K562 (cell line): Measurements from ENCODE around the gene RPL27. TPM values are rescaled to one million over a fixed set of nuclear protein-coding genes. Genes with fewer than 3 reads are reported as not detected.

ENCODE experiments used
- CBX5 ChIP-seq: IDR thresholded peaks from 2 replicates; pipeline ENCODE4 v1.6.1; 2014; ENCODE audit warnings: low read depth, borderline replicate concordance
- CBX8 ChIP-seq: fragments of 200-600 bp; sonication (generic); IDR thresholded peaks from 2 replicates; pipeline ENCODE4 v1.6.1; 2012; ENCODE audit warnings: borderline replicate concordance, mixed run types, low read depth, mild to moderate bottlenecking, moderate library complexity, mixed read lengths, low read length, control low read depth, inconsistent platforms; ENCODE audit not compliant: poor library complexity, severe bottlenecking; ENCODE audit errors: extremely low read depth
- HEY1 ChIP-seq: fragments of 250-450 bp; sonication (Bioruptor Pico); IDR thresholded peaks from 2 replicates; pipeline ENCODE4 v1.5.0; 2020; ENCODE audit warnings: mild to moderate bottlenecking, moderate library complexity, borderline replicate concordance
- HIVEP1 ChIP-seq: fragments of 250-450 bp; sonication (Bioruptor Pico); IDR thresholded peaks from 2 replicates; pipeline ENCODE4 v1.4.0; 2020; ENCODE audit warnings: mild to moderate bottlenecking
- MIER1 ChIP-seq: fragments of 450-650 bp; IDR thresholded peaks from 2 replicates; pipeline ENCODE4 v1.6.1; 2016; ENCODE audit warnings: antibody characterized with exemption, mild to moderate bottlenecking, low read depth
- PML ChIP-seq: IDR thresholded peaks from 2 replicates; pipeline ENCODE4 v1.6.1; 2012; ENCODE audit warnings: low read length, inconsistent platforms
- POLR3G ChIP-seq: IDR thresholded peaks from 2 replicates; pipeline ENCODE4 v1.6.1; 2011; ENCODE audit not compliant: insufficient read length, insufficient replicate concordance; ENCODE audit errors: extremely low read depth
- ZNF778 ChIP-seq: fragments of 450-650 bp; formaldehyde crosslinking; IDR thresholded peaks from 2 replicates; pipeline ENCODE4 v1.4.0; 2020; ENCODE audit warnings: mild to moderate bottlenecking, moderate library complexity
- polyA plus RNA-seq, 8 experiments: library from polyadenylated mRNA; depleted of rRNA in 4 of 8; stranded (reverse) in 5 of 8; unstranded in 3 of 8; fragments of >200 nt; fragmentation: Nextera tagmentation in 2 of 8; fragmentation: Illumina TruSeq in 1 of 8; extraction: Ambion mirVana in 2 of 8; extraction: Trizol in 1 of 8; gene quantifications; 2 replicates each; pipeline versions ENCODE4 v1.2.1 to v1.2.3, GENCODE V29; 2011 to 2014; ENCODE audit warnings: inconsistent platforms in 1 of 8, missing spikeins in 1 of 8
- total RNA-seq, 7 experiments: library from RNA; depleted of rRNA in 6 of 7; stranded (reverse); fragments of >200 nt in 6 of 7; fragmentation: Illumina TruSeq in 2 of 7; extraction: Trizol in 2 of 7; gene quantifications; 2 replicates each; pipeline versions ENCODE4 v1.2.1 to v1.2.3, GENCODE V29; 2011 to 2021; ENCODE audit warnings: low replicate concordance in 1 of 7
- TF ChIP-seq, protein P1 (sequence below): sonication (generic); formaldehyde crosslinking; IDR thresholded peaks from 2 replicates; pipeline ENCODE4 v1.8.0; 2022; ENCODE audit warnings: mild to moderate bottlenecking, missing genetic modification reagents
- TF ChIP-seq, protein P2 (sequence below): fragments of 250-450 bp; sonication (Bioruptor Pico); IDR thresholded peaks from 2 replicates; pipeline ENCODE4 v1.8.0; 2021; ENCODE audit warnings: moderate library complexity, mild to moderate bottlenecking, inconsistent platforms
- TF ChIP-seq, protein P3 (sequence below): fragments of 250-450 bp; sonication (Bioruptor Pico); IDR thresholded peaks from 2 replicates; pipeline ENCODE4 v1.8.0; 2022; ENCODE audit warnings: inconsistent platforms, mild to moderate bottlenecking, moderate library complexity, borderline replicate concordance
- TF ChIP-seq, protein P4 (sequence below), 2 experiments: IDR thresholded peaks in 1 of 2; conservative IDR thresholded peaks in 1 of 2; 2 replicates each; pipeline ENCODE4 v1.6.1; 2016; ENCODE audit warnings: low read depth in 2 of 2, mild to moderate bottlenecking in 1 of 2, missing compliant biosample characterization in 1 of 2, missing genetic modification characterization in 1 of 2, moderate library complexity in 1 of 2
- TF ChIP-seq, protein P5 (sequence below): fragments of 200-800 bp; sonication (Bioruptor generic); IDR thresholded peaks from 2 replicates; pipeline ENCODE4 v1.6.1; 2017; ENCODE audit warnings: missing genetic modification characterization, missing compliant biosample characterization
- TF ChIP-seq, protein P6 (sequence below), 3 experiments: IDR thresholded peaks in 2 of 3; conservative IDR thresholded peaks in 1 of 3; 2 replicates each; pipeline ENCODE4 v1.5.1; 2011 to 2012; ENCODE audit warnings: low read length in 3 of 3, mild to moderate bottlenecking in 3 of 3, control low read depth in 2 of 3, improper control_type of control experiment in 1 of 3, inconsistent platforms in 1 of 3, low read depth in 1 of 3, mixed read lengths in 1 of 3, moderate library complexity in 1 of 3; ENCODE audit not compliant: insufficient read depth in 2 of 3

Gene RPL27
- total and polyA plus RNA-seq, 9 of the 15 experiments (the other 6 are each of a cell fraction or from before 2014, with no cell fraction given) = 1,539 to 6,155 (median 3,710) TPM

DNA sequence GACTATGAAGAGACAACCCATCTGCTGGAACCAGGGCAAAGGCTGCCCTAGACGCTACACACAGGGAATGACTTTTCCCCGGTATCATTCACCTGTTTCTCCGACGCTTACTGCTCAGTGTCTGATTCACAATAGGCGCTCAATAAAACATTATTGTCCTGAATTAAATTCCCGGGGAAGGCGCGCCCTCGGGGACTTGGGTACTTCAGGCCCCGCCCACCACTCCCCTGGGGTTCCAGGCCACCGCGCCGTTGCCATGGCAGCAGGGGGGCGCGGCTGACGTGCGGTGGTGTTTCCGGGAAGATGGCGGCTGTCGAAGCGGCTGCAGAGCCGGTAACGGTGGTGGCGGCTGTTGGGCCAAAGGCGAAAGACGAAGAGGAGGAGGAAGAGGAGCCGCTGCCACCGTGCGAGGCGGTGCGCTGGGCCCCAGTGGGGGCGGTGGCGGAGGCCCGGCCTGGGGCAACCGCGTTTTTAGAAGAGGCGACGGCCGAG lies 17.9 kb upstream of the RPL27 start, which contains the start of gene RUNDC1 (continued):
- TF ChIP-seq HEY1 (CRISPR knock-in tag) (no peak), CBX8 (no peak), CBX5 (no peak), MIER1 (no peak), HIVEP1 (CRISPR knock-in tag) (no peak), PML (no peak), ZNF778 (CRISPR knock-in tag) (no peak), POLR3G (no peak)
- TF ChIP-seq, protein P1, sequence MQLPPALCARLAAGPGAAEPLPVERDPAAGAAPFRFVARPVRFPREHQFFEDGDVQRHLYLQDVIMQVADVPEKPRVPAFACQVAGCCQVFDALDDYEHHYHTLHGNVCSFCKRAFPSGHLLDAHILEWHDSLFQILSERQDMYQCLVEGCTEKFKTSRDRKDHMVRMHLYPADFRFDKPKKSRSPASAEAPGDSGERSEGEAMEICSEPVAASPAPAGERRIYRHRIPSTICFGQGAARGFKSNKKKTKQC (CRISPR knock-in tag) = no peak
- TF ChIP-seq, protein P2, sequence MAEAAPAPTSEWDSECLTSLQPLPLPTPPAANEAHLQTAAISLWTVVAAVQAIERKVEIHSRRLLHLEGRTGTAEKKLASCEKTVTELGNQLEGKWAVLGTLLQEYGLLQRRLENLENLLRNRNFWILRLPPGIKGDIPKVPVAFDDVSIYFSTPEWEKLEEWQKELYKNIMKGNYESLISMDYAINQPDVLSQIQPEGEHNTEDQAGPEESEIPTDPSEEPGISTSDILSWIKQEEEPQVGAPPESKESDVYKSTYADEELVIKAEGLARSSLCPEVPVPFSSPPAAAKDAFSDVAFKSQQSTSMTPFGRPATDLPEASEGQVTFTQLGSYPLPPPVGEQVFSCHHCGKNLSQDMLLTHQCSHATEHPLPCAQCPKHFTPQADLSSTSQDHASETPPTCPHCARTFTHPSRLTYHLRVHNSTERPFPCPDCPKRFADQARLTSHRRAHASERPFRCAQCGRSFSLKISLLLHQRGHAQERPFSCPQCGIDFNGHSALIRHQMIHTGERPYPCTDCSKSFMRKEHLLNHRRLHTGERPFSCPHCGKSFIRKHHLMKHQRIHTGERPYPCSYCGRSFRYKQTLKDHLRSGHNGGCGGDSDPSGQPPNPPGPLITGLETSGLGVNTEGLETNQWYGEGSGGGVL = no peak
- TF ChIP-seq, protein P3, sequence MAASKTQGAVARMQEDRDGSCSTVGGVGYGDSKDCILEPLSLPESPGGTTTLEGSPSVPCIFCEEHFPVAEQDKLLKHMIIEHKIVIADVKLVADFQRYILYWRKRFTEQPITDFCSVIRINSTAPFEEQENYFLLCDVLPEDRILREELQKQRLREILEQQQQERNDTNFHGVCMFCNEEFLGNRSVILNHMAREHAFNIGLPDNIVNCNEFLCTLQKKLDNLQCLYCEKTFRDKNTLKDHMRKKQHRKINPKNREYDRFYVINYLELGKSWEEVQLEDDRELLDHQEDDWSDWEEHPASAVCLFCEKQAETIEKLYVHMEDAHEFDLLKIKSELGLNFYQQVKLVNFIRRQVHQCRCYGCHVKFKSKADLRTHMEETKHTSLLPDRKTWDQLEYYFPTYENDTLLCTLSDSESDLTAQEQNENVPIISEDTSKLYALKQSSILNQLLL = no peak
- TF ChIP-seq, protein P4, sequence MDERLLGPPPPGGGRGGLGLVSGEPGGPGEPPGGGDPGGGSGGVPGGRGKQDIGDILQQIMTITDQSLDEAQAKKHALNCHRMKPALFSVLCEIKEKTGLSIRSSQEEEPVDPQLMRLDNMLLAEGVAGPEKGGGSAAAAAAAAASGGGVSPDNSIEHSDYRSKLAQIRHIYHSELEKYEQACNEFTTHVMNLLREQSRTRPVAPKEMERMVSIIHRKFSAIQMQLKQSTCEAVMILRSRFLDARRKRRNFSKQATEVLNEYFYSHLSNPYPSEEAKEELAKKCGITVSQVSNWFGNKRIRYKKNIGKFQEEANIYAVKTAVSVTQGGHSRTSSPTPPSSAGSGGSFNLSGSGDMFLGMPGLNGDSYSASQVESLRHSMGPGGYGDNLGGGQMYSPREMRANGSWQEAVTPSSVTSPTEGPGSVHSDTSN (CRISPR knock-in tag; IDR thresholded peaks at IDR 0.05; ENCODE audit: low read depth) = no peak
- TF ChIP-seq, protein P4 (tag; conservative IDR thresholded peaks at IDR 0.05; ENCODE audit: low read depth) = no peak
- TF ChIP-seq, protein P5, sequence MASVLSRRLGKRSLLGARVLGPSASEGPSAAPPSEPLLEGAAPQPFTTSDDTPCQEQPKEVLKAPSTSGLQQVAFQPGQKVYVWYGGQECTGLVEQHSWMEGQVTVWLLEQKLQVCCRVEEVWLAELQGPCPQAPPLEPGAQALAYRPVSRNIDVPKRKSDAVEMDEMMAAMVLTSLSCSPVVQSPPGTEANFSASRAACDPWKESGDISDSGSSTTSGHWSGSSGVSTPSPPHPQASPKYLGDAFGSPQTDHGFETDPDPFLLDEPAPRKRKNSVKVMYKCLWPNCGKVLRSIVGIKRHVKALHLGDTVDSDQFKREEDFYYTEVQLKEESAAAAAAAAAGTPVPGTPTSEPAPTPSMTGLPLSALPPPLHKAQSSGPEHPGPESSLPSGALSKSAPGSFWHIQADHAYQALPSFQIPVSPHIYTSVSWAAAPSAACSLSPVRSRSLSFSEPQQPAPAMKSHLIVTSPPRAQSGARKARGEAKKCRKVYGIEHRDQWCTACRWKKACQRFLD (CRISPR knock-in tag) = 0 out of 2 replicates have a peak, but pooled peaks have one; percentile 1
- TF ChIP-seq, protein P6, sequence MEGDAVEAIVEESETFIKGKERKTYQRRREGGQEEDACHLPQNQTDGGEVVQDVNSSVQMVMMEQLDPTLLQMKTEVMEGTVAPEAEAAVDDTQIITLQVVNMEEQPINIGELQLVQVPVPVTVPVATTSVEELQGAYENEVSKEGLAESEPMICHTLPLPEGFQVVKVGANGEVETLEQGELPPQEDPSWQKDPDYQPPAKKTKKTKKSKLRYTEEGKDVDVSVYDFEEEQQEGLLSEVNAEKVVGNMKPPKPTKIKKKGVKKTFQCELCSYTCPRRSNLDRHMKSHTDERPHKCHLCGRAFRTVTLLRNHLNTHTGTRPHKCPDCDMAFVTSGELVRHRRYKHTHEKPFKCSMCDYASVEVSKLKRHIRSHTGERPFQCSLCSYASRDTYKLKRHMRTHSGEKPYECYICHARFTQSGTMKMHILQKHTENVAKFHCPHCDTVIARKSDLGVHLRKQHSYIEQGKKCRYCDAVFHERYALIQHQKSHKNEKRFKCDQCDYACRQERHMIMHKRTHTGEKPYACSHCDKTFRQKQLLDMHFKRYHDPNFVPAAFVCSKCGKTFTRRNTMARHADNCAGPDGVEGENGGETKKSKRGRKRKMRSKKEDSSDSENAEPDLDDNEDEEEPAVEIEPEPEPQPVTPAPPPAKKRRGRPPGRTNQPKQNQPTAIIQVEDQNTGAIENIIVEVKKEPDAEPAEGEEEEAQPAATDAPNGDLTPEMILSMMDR (IDR thresholded peaks at IDR 0.05 in 2 of 3, conservative IDR thresholded peaks at IDR 0.05 in 1 of 3; ENCODE audit: insufficient read depth in 2 of 3, low read depth in 1 of 3, low read length in 3 of 3) = no peak
